GM12878 (cell line): ENCODE results near the gene LDB3.

Source experiments
- CBX5 ChIP-seq: sonication (generic); IDR thresholded peaks from 2 replicates; pipeline ENCODE4 v1.6.1; 2016; ENCODE audit warnings: low read depth, moderate library complexity, mild to moderate bottlenecking, inconsistent platforms
- CHD4 ChIP-seq: fragments of 200-600 bp; sonication (generic); IDR thresholded peaks from 2 replicates; pipeline ENCODE4 v1.6.1; 2016; ENCODE audit warnings: mild to moderate bottlenecking
- EGR1 ChIP-seq, 2 experiments: IDR thresholded peaks; 1 replicate in 1 of 2; 2 replicates in 1 of 2; pipeline ENCODE4 v1.6.1; 2011 to 2012; ENCODE audit warnings: low read depth in 2 of 2, low read length in 2 of 2, borderline replicate concordance in 1 of 2, mild to moderate bottlenecking in 1 of 2, moderate library complexity in 1 of 2
- GABPA ChIP-seq: IDR thresholded peaks from 2 replicates; pipeline ENCODE4 v1.6.1; 2014; ENCODE audit warnings: antibody characterized with exemption, low read depth, mild to moderate bottlenecking, inconsistent platforms
- HDAC2 ChIP-seq: fragments of 200-600 bp; sonication (generic); IDR thresholded peaks from 2 replicates; pipeline ENCODE4 v1.6.1; 2017
- MEF2A ChIP-seq: IDR thresholded peaks from 2 replicates; pipeline ENCODE4 v1.6.1; 2011; ENCODE audit warnings: low read depth, mild to moderate bottlenecking, low read length, moderate library complexity; ENCODE audit not compliant: insufficient read depth
- MYC ChIP-seq: IDR thresholded peaks from 2 replicates; pipeline ENCODE4 v1.6.1; 2011; ENCODE audit warnings: mild to moderate bottlenecking, low read length, moderate library complexity, inconsistent platforms; ENCODE audit not compliant: insufficient read depth, insufficient replicate concordance, insufficient read length, severe bottlenecking
- POLR2AphosphoS5 ChIP-seq: IDR thresholded peaks from 2 replicates; pipeline ENCODE4 v1.6.1; 2011; ENCODE audit warnings: mild to moderate bottlenecking, low read length, inconsistent platforms
- SMC3 ChIP-seq: IDR thresholded peaks from 2 replicates; pipeline ENCODE4 v1.6.1; 2011; ENCODE audit warnings: low read length, improper control_type of control experiment, borderline replicate concordance
- TF ChIP-seq, protein P1 (sequence below): fragments of 450-650 bp; IDR thresholded peaks from 2 replicates; pipeline ENCODE4 v1.6.1; 2016; ENCODE audit warnings: mild to moderate bottlenecking, moderate library complexity, borderline replicate concordance

DNA sequence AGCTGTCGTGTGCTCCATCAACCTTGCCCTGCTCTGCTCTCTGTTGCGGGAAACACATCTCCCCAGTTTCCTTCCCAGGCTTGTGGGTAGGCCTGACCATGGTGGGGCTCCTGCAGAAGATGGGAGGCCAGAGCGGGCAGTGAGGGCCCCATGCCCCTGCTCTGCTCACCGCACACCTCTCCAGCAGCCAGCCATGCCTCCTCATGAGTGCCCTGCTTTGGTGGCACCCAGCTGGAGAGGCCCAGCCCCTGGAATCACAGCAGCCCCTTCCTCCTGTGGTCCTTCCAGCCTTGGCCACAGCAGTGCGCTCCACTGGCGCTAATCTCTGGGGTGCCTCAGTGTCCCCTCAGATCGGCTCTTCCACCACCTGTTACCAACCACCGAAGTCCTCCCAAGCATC is 18.2 kb upstream of the LDB3 start:
- TF ChIP-seq CBX5 = no peak
- no peak for TF ChIP-seq CHD4
- TF ChIP-seq SMC3 = no peak
- TF ChIP-seq, protein P1, sequence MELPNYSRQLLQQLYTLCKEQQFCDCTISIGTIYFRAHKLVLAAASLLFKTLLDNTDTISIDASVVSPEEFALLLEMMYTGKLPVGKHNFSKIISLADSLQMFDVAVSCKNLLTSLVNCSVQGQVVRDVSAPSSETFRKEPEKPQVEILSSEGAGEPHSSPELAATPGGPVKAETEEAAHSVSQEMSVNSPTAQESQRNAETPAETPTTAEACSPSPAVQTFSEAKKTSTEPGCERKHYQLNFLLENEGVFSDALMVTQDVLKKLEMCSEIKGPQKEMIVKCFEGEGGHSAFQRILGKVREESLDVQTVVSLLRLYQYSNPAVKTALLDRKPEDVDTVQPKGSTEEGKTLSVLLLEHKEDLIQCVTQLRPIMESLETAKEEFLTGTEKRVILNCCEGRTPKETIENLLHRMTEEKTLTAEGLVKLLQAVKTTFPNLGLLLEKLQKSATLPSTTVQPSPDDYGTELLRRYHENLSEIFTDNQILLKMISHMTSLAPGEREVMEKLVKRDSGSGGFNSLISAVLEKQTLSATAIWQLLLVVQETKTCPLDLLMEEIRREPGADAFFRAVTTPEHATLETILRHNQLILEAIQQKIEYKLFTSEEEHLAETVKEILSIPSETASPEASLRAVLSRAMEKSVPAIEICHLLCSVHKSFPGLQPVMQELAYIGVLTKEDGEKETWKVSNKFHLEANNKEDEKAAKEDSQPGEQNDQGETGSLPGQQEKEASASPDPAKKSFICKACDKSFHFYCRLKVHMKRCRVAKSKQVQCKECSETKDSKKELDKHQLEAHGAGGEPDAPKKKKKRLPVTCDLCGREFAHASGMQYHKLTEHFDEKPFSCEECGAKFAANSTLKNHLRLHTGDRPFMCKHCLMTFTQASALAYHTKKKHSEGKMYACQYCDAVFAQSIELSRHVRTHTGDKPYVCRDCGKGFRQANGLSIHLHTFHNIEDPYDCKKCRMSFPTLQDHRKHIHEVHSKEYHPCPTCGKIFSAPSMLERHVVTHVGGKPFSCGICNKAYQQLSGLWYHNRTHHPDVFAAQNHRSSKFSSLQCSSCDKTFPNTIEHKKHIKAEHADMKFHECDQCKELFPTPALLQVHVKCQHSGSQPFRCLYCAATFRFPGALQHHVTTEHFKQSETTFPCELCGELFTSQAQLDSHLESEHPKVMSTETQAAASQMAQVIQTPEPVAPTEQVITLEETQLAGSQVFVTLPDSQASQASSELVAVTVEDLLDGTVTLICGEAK = no peak
- TF ChIP-seq GABPA = no peak
- no peak for TF ChIP-seq MYC
- TF ChIP-seq MEF2A = no peak
- no peak for TF ChIP-seq HDAC2
- TF ChIP-seq EGR1 (IDR thresholded peaks at IDR 0.05; ENCODE audit: borderline replicate concordance in 1 of 2, low read depth in 2 of 2, low read length in 2 of 2) = no peak
- no peak for TF ChIP-seq POLR2AphosphoS5
